Ascending aorta (tissue), 2 donors: ENCODE measurements around the gene PRKAG2. TPM values are rescaled to one million over a fixed set of nuclear protein-coding genes. Genes with fewer than 3 reads are reported as not detected.

Source experiments
- DNase-seq, 2 donors: peaks; one replicate each; pipeline ENCODE4 v3.0.0-alpha.2; 2019; ENCODE audit warnings: low spot score in 2 of 2
- H3K27ac ChIP-seq, 2 donors: fragments of 200-600 bp; sonication (generic); one replicate each; pipeline ENCODE4 v1.5.1; 2016 to 2017; ENCODE audit warnings: mild to moderate bottlenecking in 1 of 2
- H3K27me3 ChIP-seq: fragments of 200-600 bp; sonication (generic); one replicate; pipeline ENCODE4 v1.5.1; 2017
- H3K36me3 ChIP-seq, 2 donors: fragments of 200-600 bp; sonication (generic); one replicate each; pipeline ENCODE4 v1.5.1; 2016
- H3K4me1 ChIP-seq, 2 donors: fragments of 200-600 bp; sonication (generic); one replicate each; pipeline ENCODE4 v1.5.1; 2016 to 2017; ENCODE audit warnings: mild to moderate bottlenecking in 1 of 2
- H3K4me3 ChIP-seq, 2 donors: fragments of 200-600 bp; sonication (generic); one replicate each; pipeline ENCODE4 v1.5.1; 2016 to 2017; ENCODE audit warnings: mild to moderate bottlenecking in 1 of 2
- H3K9me3 ChIP-seq, 2 donors: fragments of 200-600 bp; sonication (generic); one replicate each; pipeline ENCODE4 v1.5.1; 2016
- CTCF ChIP-seq, 3 experiments: fragments of 200-600 bp in 2 of 3; fragments of 450-650 bp in 1 of 3; sonication (generic) in 2 of 3; IDR thresholded peaks; one replicate each; pipeline ENCODE4 v1.5.1; 2016 to 2019; ENCODE audit warnings: antibody characterized with exemption in 3 of 3, mild to moderate bottlenecking in 1 of 3, moderate library complexity in 1 of 3
- intact Hi-C: fragments of 100-400 bp; cut with DNase I; formaldehyde crosslinking; loops from one replicate; pipeline ENCODE4 v1.15.1; 2023
- total RNA-seq: library from RNA; depleted of rRNA; stranded (reverse); fragments of >200 nt; gene quantifications from one replicate; pipeline ENCODE4 v1.1.0, GENCODE V29; 2016

PRKAG2 gene
- total RNA-seq, 1 donor from 2014 or later: 26.7 TPM

GRCh38 chr7:151708610-151709009, 168.3 kb downstream of the PRKAG2 start:
- no peaks in the 10 kb centered on the region for H3K27me3 ChIP-seq
- no peak overlapping the region for H3K4me3 ChIP-seq
- TF ChIP-seq CTCF (IDR thresholded peaks at IDR 0.05): no peak
- H3K9me3 ChIP-seq: no peaks in the 10 kb centered on the region
- no peak for DNase-seq
- H3K27ac ChIP-seq: no peak overlapping the region
- peaks cover 0 to 19% of the 10 kb centered on the region in 2 donors for H3K4me1 ChIP-seq
- intact Hi-C loops: loop anchor here (5.0 kb wide), 1 partner anchor 136 kb away; no protein-coding TSS in a partner anchor
- no peaks in the 10 kb centered on the region for H3K36me3 ChIP-seq

GRCh38 chr7:151707757-151708156, 169.2 kb downstream of the PRKAG2 start:
- Histone ChIP-seq H3K27me3 (no peaks in the 10 kb centered on the region), H3K4me1 (peaks cover 0 to 19% of the 10 kb centered on the region in 2 donors), H3K36me3 (no peaks in the 10 kb centered on the region), H3K4me3 (no peak overlapping the region), H3K9me3 (no peaks in the 10 kb centered on the region), H3K27ac (no peak overlapping the region)
- intact Hi-C loops: loop anchor here (5.0 kb wide), 1 partner anchor 135 kb away; no protein-coding TSS in a partner anchor
- DNase-seq: no peak
- no peak for TF ChIP-seq CTCF (IDR thresholded peaks at IDR 0.05)

GRCh38 chr7:151707105-151707469, 169.8 kb downstream of the PRKAG2 start:
- Histone ChIP-seq H3K27me3 (no peaks in the 10 kb centered on the region), H3K36me3 (no peaks in the 10 kb centered on the region), H3K9me3 (no peaks in the 10 kb centered on the region), H3K4me1 (peaks cover 0 to 16% of the 10 kb centered on the region in 2 donors), H3K27ac (no peak overlapping the region), H3K4me3 (no peak overlapping the region)
- TF ChIP-seq CTCF (IDR thresholded peaks at IDR 0.05): no peak
- DNase-seq: no peak
- intact Hi-C loops: loop anchor here (5.0 kb wide), 1 partner anchor 135 kb away; no protein-coding TSS in a partner anchor

- intact Hi-C loops: loop anchor here (5.0 kb wide), 1 partner anchor 134 kb away; no protein-coding TSS in a partner anchor
- Histone ChIP-seq H3K9me3 (no peaks in the 10 kb centered on the region), H3K36me3 (no peaks in the 10 kb centered on the region), H3K4me1 (peaks cover 0 to 14% of the 10 kb centered on the region in 2 donors), H3K4me3 (no peak overlapping the region), H3K27ac (no peak overlapping the region), H3K27me3 (no peaks in the 10 kb centered on the region)
- no peak for TF ChIP-seq CTCF (IDR thresholded peaks at IDR 0.05)
- no peak for DNase-seq
Observed at GRCh38 chr7:151706277-151707104, 170.4 kb downstream of the PRKAG2 start.

GRCh38 chr7:151705636-151706276, 171.2 kb downstream of the PRKAG2 start:
- Histone ChIP-seq H3K4me1 (peaks cover 0 to 14% of the 10 kb centered on the region in 2 donors), H3K4me3 (peak overlapping the region; percentile 9 to 49), H3K36me3 (no peaks in the 10 kb centered on the region), H3K27ac (no peak overlapping the region), H3K9me3 (no peaks in the 10 kb centered on the region), H3K27me3 (no peaks in the 10 kb centered on the region)
- intact Hi-C loops: loop anchor here (1.0 to 5.0 kb wide), 2 partner anchors 79 to 133 kb away; no protein-coding TSS in a partner anchor
- DNase-seq: no peak
- TF ChIP-seq CTCF (IDR thresholded peaks at IDR 0.05): peak; percentile 23 to 68 (median 50)
